Caco-2 (cell line): ENCODE data around the gene SLC10A2. TPM values are rescaled to one million over a fixed set of nuclear protein-coding genes. Genes with fewer than 3 reads are reported as not detected.
A peak's percentile ranks its signal among the peaks of the same experiment; 100 is the strongest.

ENCODE experiments used
- BruUV-seq: library from RNA; stranded (reverse); fragments of 400-500 nt; replicated peaks from 2 replicates; lab custom pipeline; 2021; lab: Mats Ljungman, UMichigan
- CTCF ChIA-PET: fragments of 300-600 bp; sonication (Branson Sonifier 250); formaldehyde crosslinking; loops from one replicate; lab custom pipeline; 2022; ENCODE audit warnings: antibody characterized with exemption; lab: Charles Lee
- POLR2A ChIA-PET: fragments of 300-600 bp; sonication (Branson Sonifier 250); formaldehyde crosslinking; loops from one replicate; lab custom pipeline; 2022; ENCODE audit warnings: antibody characterized with exemption; lab: Charles Lee
- DNase-seq, 2 experiments: peaks; one replicate each; pipeline versions ENCODE4 v3.0.0 to v3.0.0-alpha.2; 2020 to 2022
- H3K27me3 ChIP-seq: replicated peaks from 2 replicates; pipeline ENCODE4 v1.6.0; 2011; ENCODE audit warnings: low read length; ENCODE audit not compliant: control insufficient read depth, insufficient read depth
- H3K36me3 ChIP-seq: 2 replicates; pipeline ENCODE4 v1.5.1; 2011; ENCODE audit warnings: low read length; ENCODE audit not compliant: control insufficient read depth, insufficient read depth
- H3K4me1 ChIP-seq: fragments of 250-450 bp; sonication (Bioruptor Pico); 2 replicates; pipeline ENCODE4 v1.5.1; 2020; ENCODE audit warnings: mild to moderate bottlenecking
- H3K4me3 ChIP-seq: 2 replicates; pipeline ENCODE4 v1.5.1; 2011; ENCODE audit warnings: low read depth, mild to moderate bottlenecking, control low read depth, low read length
- H3K9me3 ChIP-seq: fragments of 250-450 bp; sonication (Bioruptor Pico); 2 replicates; pipeline ENCODE4 v1.5.1; 2020; ENCODE audit warnings: mild to moderate bottlenecking, moderate library complexity
- H3K27ac Mint-ChIP-seq: one replicate; pipeline ENCODE4 v1.8.0; 2022; ENCODE audit warnings: mixed read lengths; ENCODE audit not compliant: unreplicated experiment
- H3K27me3 Mint-ChIP-seq: one replicate; pipeline ENCODE4 v1.8.0; 2022; ENCODE audit warnings: mixed read lengths; ENCODE audit not compliant: insufficient read depth, unreplicated experiment
- H3K36me3 Mint-ChIP-seq: one replicate; pipeline ENCODE4 v1.8.0; 2022; ENCODE audit warnings: mild to moderate bottlenecking, mixed read lengths; ENCODE audit not compliant: insufficient read depth, unreplicated experiment
- H3K4me1 Mint-ChIP-seq: one replicate; pipeline ENCODE4 v1.8.0; 2022; ENCODE audit warnings: low read depth, mixed read lengths; ENCODE audit not compliant: unreplicated experiment
- H3K4me3 Mint-ChIP-seq: one replicate; pipeline ENCODE4 v1.8.0; 2022; ENCODE audit warnings: mild to moderate bottlenecking, moderate library complexity, mixed read lengths; ENCODE audit not compliant: unreplicated experiment
- H3K9me3 Mint-ChIP-seq: one replicate; pipeline ENCODE4 v1.8.0; 2022; ENCODE audit warnings: mixed read lengths; ENCODE audit not compliant: unreplicated experiment
- CTCF ChIP-seq, 2 experiments: fragments of 200-600 bp in 1 of 2; IDR thresholded peaks; 1 replicate in 1 of 2; 2 replicates in 1 of 2; pipeline versions ENCODE4 v1.5.1 to v1.8.0; 2011 to 2022; ENCODE audit warnings: antibody characterized with exemption in 1 of 2, control low read depth in 1 of 2, inconsistent platforms in 1 of 2, low read depth in 1 of 2, low read length in 1 of 2, mild to moderate bottlenecking in 1 of 2, moderate library complexity in 1 of 2; ENCODE audit not compliant: insufficient read depth in 1 of 2, severe bottlenecking in 1 of 2, unreplicated experiment in 1 of 2
- intact Hi-C: fragments of 100-400 bp; cut with micrococcal nuclease; formaldehyde crosslinking; loops from one replicate; pipeline ENCODE4 v1.10.0; 2022; ENCODE audit not compliant: unreplicated experiment
- total RNA-seq: library from RNA; stranded (reverse); gene quantifications from 2 replicates; pipeline ENCODE4 v1.2.3, GENCODE V29; 2022

Gene SLC10A2
- total RNA-seq, 1 experiment from 2014 or later = not detected

- no peak overlapping the region for H3K27ac Mint-ChIP-seq
These were observed 61.4 kb downstream of the SLC10A2 start for GRCh38 chr13:103004661-103005345.

GRCh38 chr13:103003631-103004030 lies 62.6 kb downstream of the SLC10A2 start:
- H3K4me3 Mint-ChIP-seq = no peak overlapping the region
- H3K36me3 ChIP-seq = no peaks in the 10 kb centered on the region
- no TSS peak for BruUV-seq
- H3K27me3 ChIP-seq = no peaks in the 10 kb centered on the region
- DNase-seq = no peak
- no peaks in the 10 kb centered on the region for H3K9me3 ChIP-seq
- CTCF ChIA-PET = no interaction called here
- H3K4me3 ChIP-seq = no peak overlapping the region
- H3K27ac Mint-ChIP-seq = no peak overlapping the region
- H3K4me1 ChIP-seq = peaks cover 21% of the 10 kb centered on the region
- H3K27me3 Mint-ChIP-seq = no peaks in the 10 kb centered on the region
- peaks cover 10% of the 10 kb centered on the region for H3K9me3 Mint-ChIP-seq
- intact Hi-C loops = no loop called here
- POLR2A ChIA-PET = no interaction called here
- no peaks in the 10 kb centered on the region for H3K36me3 Mint-ChIP-seq
- peaks cover 15% of the 10 kb centered on the region for H3K4me1 Mint-ChIP-seq
- TF ChIP-seq CTCF (IDR thresholded peaks at IDR 0.05; ENCODE audit: insufficient read depth in 1 of 2, low read depth in 1 of 2, low read length in 1 of 2, severe bottlenecking in 1 of 2, unreplicated experiment in 1 of 2) = no peak

More at GRCh38 chr13:103004661-103005345, 61.4 kb downstream of the SLC10A2 start:
- Mint-ChIP-seq H3K4me1 (peaks cover 15% of the 10 kb centered on the region), H3K9me3 (peaks cover 10% of the 10 kb centered on the region), H3K27me3 (no peaks in the 10 kb centered on the region), H3K4me3 (no peak overlapping the region), H3K36me3 (no peaks in the 10 kb centered on the region)
- Histone ChIP-seq H3K9me3 (no peaks in the 10 kb centered on the region), H3K36me3 (no peaks in the 10 kb centered on the region), H3K4me3 (no peak overlapping the region), H3K27me3 (no peaks in the 10 kb centered on the region), H3K4me1 (peaks cover 21% of the 10 kb centered on the region)
- no TSS peak for BruUV-seq
- ChIA-PET POLR2A (no interaction called here), CTCF (no interaction called here)
- TF ChIP-seq CTCF (IDR thresholded peaks at IDR 0.05; ENCODE audit: insufficient read depth in 1 of 2, low read depth in 1 of 2, low read length in 1 of 2, severe bottlenecking in 1 of 2, unreplicated experiment in 1 of 2) = no peak
- no peak for DNase-seq
- intact Hi-C loops = no loop called here

GRCh38 chr13:103002279-103002678 lies 63.9 kb downstream of the SLC10A2 start:
- Mint-ChIP-seq H3K4me3 (no peak overlapping the region), H3K27me3 (no peaks in the 10 kb centered on the region), H3K27ac (no peak overlapping the region), H3K36me3 (no peaks in the 10 kb centered on the region), H3K4me1 (peaks cover 15% of the 10 kb centered on the region), H3K9me3 (peaks cover 10% of the 10 kb centered on the region)
- intact Hi-C loops = loop anchor here (1.0 kb wide), 1 partner anchor 102 kb away; no protein-coding TSS in a partner anchor
- H3K4me1 ChIP-seq = peaks cover 21% of the 10 kb centered on the region
- peak; percentile 59 to 63 for DNase-seq
- no peaks in the 10 kb centered on the region for H3K36me3 ChIP-seq
- BruUV-seq = no TSS peak
- ChIA-PET CTCF (no interaction called here), POLR2A (no interaction called here)
- H3K9me3 ChIP-seq = no peaks in the 10 kb centered on the region
- no peak for TF ChIP-seq CTCF (IDR thresholded peaks at IDR 0.05; ENCODE audit: insufficient read depth in 1 of 2, low read depth in 1 of 2, low read length in 1 of 2, severe bottlenecking in 1 of 2, unreplicated experiment in 1 of 2)
- H3K4me3 ChIP-seq = no peak overlapping the region
- no peaks in the 10 kb centered on the region for H3K27me3 ChIP-seq
